ENCODE data around the gene TCAP. TPM values are rescaled to one million over a fixed set of nuclear protein-coding genes. Genes with fewer than 3 reads are reported as not detected.
"Not testable (repeated sequence)": the region's sequence is repeated elsewhere in the genome, so short reads cannot be mapped to it uniquely, and the experiment has no call there.

Gene TCAP
- total RNA-seq, 1 donor from 2014 or later: 2.1 TPM

- no peak for DNase-seq (ENCODE audit: extremely low read depth, low read depth, low spot score)
Observed at GRCh38 chr17:39702901-39703893, 38.0 kb downstream of the TCAP start.

- DNase-seq (ENCODE audit: extremely low read depth, low read depth, low spot score): no peak
Observed at GRCh38 chr17:39703913-39704312, 38.8 kb downstream of the TCAP start.

- DNase-seq (ENCODE audit: extremely low read depth, low read depth, low spot score): no peak
Observed at GRCh38 chr17:39704821-39705551, 39.8 kb downstream of the TCAP start.

DNA sequence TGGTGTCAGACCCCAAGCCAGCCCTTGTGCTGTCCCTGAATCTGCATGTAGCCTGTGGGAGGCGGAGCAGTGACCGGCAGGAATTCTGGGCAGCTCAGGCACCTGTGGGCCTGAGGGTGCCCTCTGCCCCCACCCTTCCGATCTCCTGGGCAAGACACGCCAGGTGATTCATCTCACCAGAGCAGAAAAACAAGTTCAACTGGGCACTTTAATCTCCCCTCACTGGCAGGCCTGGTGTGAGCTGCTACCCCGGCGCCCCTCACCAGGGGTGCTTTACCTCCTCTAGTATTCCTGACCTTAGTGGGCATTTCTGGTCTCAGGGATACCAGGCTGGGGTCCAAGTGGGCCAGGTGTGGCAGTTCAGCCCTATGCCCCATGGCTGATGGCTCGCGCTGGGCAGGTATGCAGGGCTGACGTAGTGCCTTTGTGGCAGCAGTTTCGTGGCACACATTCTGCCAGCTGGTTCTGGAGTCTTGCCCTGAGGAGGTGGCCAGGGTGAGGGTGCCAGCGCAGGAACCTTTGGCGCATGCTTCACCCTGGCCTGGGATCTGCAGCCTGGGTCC lies 40.7 kb downstream of the TCAP start:
- no peak for DNase-seq (ENCODE audit: extremely low read depth, low read depth, low spot score)

DNA sequence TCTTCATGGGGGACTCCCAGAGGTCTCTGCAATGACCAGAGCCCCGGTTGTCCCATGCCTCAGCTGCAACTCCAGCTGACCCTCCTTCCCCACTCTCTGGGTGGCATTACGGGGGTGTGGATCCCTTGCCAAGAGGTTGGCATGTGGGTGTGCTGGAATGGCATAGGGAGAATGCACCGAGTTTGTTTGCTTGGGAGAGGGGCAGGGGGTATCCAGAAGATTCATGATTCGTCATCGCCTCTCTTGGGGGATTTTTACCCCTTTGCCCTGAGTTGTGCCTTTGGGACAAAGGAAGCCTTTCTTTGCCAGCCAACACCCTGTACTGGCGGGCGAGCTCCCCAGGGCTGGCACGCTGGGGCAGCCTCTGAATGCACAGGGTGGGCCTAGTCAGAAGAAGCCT lies 41.2 kb downstream of the TCAP start:
- no peak for DNase-seq (ENCODE audit: extremely low read depth, low read depth, low spot score)

- DNase-seq (ENCODE audit: extremely low read depth, low read depth, low spot score): no peak
Observed at GRCh38 chr17:39706921-39707337, 41.8 kb downstream of the TCAP start.

DNA sequence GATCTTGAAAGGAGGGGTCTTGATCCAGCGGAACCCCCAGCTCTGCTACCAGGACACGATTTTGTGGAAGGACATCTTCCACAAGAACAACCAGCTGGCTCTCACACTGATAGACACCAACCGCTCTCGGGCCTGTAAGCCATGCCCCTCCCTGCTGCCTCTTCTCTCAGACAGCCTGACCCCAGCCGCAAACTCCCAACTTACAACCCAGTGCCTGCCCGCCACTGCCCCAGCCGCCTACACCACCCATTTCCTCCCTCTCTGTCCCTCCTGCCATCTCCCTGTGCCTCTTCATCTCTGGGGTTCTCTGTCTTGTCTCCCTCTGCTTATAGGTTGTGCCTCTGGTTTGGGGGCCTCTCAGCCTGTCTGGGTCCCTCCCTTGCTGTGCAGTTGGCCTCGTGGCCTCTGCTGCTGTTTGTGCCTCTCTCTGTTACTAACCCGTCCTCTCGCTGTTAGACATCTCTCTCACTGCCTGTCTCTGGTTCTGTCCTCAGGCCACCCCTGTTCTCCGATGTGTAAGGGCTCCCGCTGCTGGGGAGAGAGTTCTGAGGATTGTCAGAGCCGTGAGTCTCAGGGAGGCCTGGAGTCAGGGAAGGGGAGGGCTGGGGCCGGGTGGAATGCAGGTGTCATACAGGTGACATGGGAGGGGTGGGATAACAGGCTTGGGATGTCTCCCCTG lies 44.3 kb downstream of the TCAP start:
- DNase-seq (ENCODE audit: extremely low read depth, low read depth, low spot score): no peak

- no peak for DNase-seq (ENCODE audit: extremely low read depth, low read depth, low spot score)
Observed at GRCh38 chr17:39709998-39710964, 45.1 kb downstream of the TCAP start.

- DNase-seq (ENCODE audit: extremely low read depth, low read depth, low spot score): not testable (repeated sequence)
Observed at GRCh38 chr17:39711071-39711470, 45.9 kb downstream of the TCAP start.

DNA sequence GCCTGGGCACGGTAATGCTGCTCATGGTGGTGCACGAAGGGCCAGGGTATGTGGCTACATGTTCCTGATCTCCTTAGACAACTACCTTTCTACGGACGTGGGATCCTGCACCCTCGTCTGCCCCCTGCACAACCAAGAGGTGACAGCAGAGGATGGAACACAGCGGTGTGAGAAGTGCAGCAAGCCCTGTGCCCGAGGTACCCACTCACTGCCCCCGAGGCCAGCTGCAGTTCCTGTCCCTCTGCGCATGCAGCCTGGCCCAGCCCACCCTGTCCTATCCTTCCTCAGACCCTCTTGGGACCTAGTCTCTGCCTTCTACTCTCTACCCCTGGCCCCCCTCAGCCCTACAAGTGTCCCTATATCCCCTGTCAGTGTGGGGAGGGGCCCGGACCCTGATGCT lies 46.7 kb downstream of the TCAP start:
- no peak for DNase-seq (ENCODE audit: extremely low read depth, low read depth, low spot score)

DNA sequence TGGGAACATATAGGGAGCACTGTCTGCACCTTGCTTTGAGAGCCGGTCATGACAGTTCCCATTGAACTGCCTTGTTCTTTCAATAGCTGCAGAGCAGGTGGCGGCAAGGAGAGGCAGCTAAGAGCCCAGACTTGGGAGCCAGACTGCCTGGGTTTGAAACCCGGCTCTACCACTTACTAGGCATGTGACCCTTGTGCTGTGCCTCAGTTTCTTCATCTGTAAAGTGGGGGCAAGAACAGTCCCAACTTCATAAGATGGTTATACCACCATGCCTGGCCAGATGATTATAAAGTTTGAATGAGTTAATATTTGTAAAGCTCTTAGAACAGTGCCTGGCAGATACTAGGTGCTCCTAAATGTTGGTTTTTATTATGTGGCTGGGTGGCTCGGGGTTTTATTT lies 49.1 kb downstream of the TCAP start:
- DNase-seq (ENCODE audit: extremely low read depth, low read depth, low spot score): no peak

DNA sequence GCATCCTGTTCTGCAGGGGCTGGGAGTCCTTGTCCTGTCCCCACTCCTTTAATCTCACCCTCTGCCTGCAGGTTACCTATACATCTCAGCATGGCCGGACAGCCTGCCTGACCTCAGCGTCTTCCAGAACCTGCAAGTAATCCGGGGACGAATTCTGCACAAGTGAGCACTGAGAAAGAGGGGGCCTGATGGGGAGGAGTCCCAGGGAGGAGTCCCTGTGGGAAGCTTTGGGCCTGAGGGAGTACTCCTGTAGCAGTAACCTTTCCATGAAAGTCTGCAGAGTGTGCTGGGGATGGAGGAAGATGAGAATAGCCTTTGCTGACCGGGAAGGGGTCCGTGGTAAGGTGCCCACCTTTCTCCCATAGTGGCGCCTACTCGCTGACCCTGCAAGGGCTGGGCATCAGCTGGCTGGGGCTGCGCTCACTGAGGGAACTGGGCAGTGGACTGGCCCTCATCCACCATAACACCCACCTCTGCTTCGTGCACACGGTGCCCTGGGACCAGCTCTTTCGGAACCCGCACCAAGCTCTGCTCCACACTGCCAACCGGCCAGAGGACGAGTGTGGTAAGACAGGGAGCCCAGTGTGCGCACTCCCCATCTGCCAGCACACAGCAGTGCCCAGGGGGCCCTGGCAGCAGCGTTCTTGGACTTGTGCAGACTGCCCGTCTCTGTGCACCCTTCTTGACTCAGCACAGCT lies 50.4 kb downstream of the TCAP start:
- DNase-seq (ENCODE audit: extremely low read depth, low read depth, low spot score): no peak

Other genes with a start within 250 kb of the TCAP start
- 22.7 and 27.9 TPM in 2 replicates for gene MED1, start 214.1 kb upstream of the TCAP start, total RNA-seq
- gene CDK12, start 203.9 kb upstream of the TCAP start, total RNA-seq: 31.0 and 40.9 TPM in 2 replicates
- gene NEUROD2, start 57.4 kb upstream of the TCAP start, total RNA-seq: not detected in 2 replicates
- not detected in 2 replicates for gene PPP1R1B, start 38.4 kb upstream of the TCAP start, total RNA-seq
- gene STARD3, start 28.2 kb upstream of the TCAP start, total RNA-seq: 31.4 and 50.2 TPM in 2 replicates
- not detected in 2 replicates for gene PNMT, start 3.1 kb downstream of the TCAP start, total RNA-seq
- 6.0 and 7.5 TPM in 2 replicates for gene PGAP3, start 22.7 kb downstream of the TCAP start, total RNA-seq
- gene ERBB2, start 34.7 kb downstream of the TCAP start, total RNA-seq: 18.5 and 20.1 TPM in 2 replicates
- gene MIEN1, start 65.2 kb downstream of the TCAP start, total RNA-seq: 49.0 and 51.2 TPM in 2 replicates
- gene GRB7, start 72.6 kb downstream of the TCAP start, total RNA-seq: not detected in 2 replicates
- not detected in 2 replicates for gene IKZF3, start 199.0 kb downstream of the TCAP start, total RNA-seq
- gene ZPBP2, start 202.9 kb downstream of the TCAP start, total RNA-seq: not detected in 2 replicates